Endodermal cell (in vitro differentiated cells): ENCODE measurements around the gene SLC19A1. TPM values are rescaled to one million over a fixed set of nuclear protein-coding genes. Genes with fewer than 3 reads are reported as not detected.
A peak's percentile ranks its signal among the peaks of the same experiment; 100 is the strongest.

Source experiments
- DNase-seq: peaks from one replicate; pipeline ENCODE4 v3.0.0-alpha.2; 2017
- H3K27ac ChIP-seq: 2 replicates; pipeline ENCODE4 v1.5.1; 2013; ENCODE audit warnings: mild to moderate bottlenecking, low read depth, low read length, moderate library complexity
- H3K27me3 ChIP-seq: 2 replicates; pipeline ENCODE4 v1.6.1; 2013; ENCODE audit warnings: mild to moderate bottlenecking, low read length, moderate library complexity; ENCODE audit not compliant: insufficient read depth, control insufficient read depth, poor library complexity, severe bottlenecking
- H3K36me3 ChIP-seq: 2 replicates; pipeline ENCODE4 v1.7.0; 2013; ENCODE audit warnings: mild to moderate bottlenecking, low read length, moderate library complexity; ENCODE audit not compliant: control insufficient read depth, insufficient read depth
- H3K4me1 ChIP-seq: one replicate; pipeline ENCODE4 v1.7.0; 2013; ENCODE audit warnings: low read length; ENCODE audit not compliant: control insufficient read depth, insufficient read depth
- H3K4me3 ChIP-seq: 2 replicates; pipeline ENCODE4 v1.5.1; 2013; ENCODE audit warnings: mild to moderate bottlenecking, low read length, moderate library complexity
- H3K9ac ChIP-seq: 2 replicates; pipeline ENCODE4 v1.6.1; 2013; ENCODE audit warnings: mild to moderate bottlenecking, low read length, moderate library complexity; ENCODE audit not compliant: poor library complexity, severe bottlenecking; ENCODE audit errors: extremely low read depth
- H3K9me3 ChIP-seq: 2 replicates; pipeline ENCODE4 v1.6.1; 2013; ENCODE audit warnings: mild to moderate bottlenecking, low read length, moderate library complexity; ENCODE audit not compliant: control insufficient read depth
- H3K27ac Mint-ChIP-seq: 2 replicates; pipeline ENCODE4 v1.8.0; 2020; ENCODE audit warnings: mixed read lengths
- H3K27me3 Mint-ChIP-seq: 2 replicates; pipeline ENCODE4 v1.8.0; 2021; ENCODE audit warnings: mild to moderate bottlenecking, mixed read lengths; ENCODE audit not compliant: insufficient read depth
- H3K36me3 Mint-ChIP-seq: 2 replicates; pipeline ENCODE4 v1.8.0; 2020; ENCODE audit warnings: low read depth, mixed read lengths
- H3K4me1 Mint-ChIP-seq: 2 replicates; pipeline ENCODE4 v1.8.0; 2020; ENCODE audit warnings: mixed read lengths
- H3K4me3 Mint-ChIP-seq: 2 replicates; pipeline ENCODE4 v1.8.0; 2020; ENCODE audit warnings: mild to moderate bottlenecking, moderate library complexity, mixed read lengths
- H3K9me3 Mint-ChIP-seq: 2 replicates; pipeline ENCODE4 v1.8.0; 2020; ENCODE audit warnings: mild to moderate bottlenecking, mixed read lengths
- WGBS, 2 experiments: methylation state at CpG; one replicate each; pipeline versions ENCODE4 v1.1.5 to v1.1.7; 2013; ENCODE audit warnings: missing lambda C conversion rate in 2 of 2, mixed read lengths in 1 of 2; ENCODE audit not compliant: insufficient coverage in 1 of 2, insufficient read length in 1 of 2; 5-methylcytosine and 5-hydroxymethylcytosine counted together
- total RNA-seq, 2 donors: library from RNA; stranded (reverse); fragmentation: NEBNext Ultra II Directional in 1 of 2; extraction: Animal tissue kit (Norgen Biotek cat#: 25700) in 1 of 2; gene quantifications; 2 replicates in 1 of 2; 3 replicates in 1 of 2; pipeline ENCODE4 v1.2.1, GENCODE V29; 2021
- TF ChIP-seq, protein P1 (sequence below): fragments of 200-600 bp; sonication (generic); conservative IDR thresholded peaks from 2 replicates; pipeline ENCODE4 v1.5.0; 2021; ENCODE audit warnings: antibody characterized with exemption, mild to moderate bottlenecking

Gene SLC19A1
- total RNA-seq, 2 donors from 2014 or later: 28.8 to 29.4 TPM

GRCh38 chr21:45555557-45556301, 13.5 kb upstream of the SLC19A1 start:
- H3K36me3 Mint-ChIP-seq: no peaks in the 10 kb centered on the region
- H3K9me3 ChIP-seq: no peaks in the 10 kb centered on the region
- H3K9me3 Mint-ChIP-seq: no peaks in the 10 kb centered on the region
- peaks cover 9% of the 10 kb centered on the region for H3K27me3 Mint-ChIP-seq
- no peaks in the 10 kb centered on the region for H3K4me1 Mint-ChIP-seq
- no peaks in the 10 kb centered on the region for H3K27me3 ChIP-seq
- peak overlapping the region; percentile 30 for H3K9ac ChIP-seq
- TF ChIP-seq, protein P1, sequence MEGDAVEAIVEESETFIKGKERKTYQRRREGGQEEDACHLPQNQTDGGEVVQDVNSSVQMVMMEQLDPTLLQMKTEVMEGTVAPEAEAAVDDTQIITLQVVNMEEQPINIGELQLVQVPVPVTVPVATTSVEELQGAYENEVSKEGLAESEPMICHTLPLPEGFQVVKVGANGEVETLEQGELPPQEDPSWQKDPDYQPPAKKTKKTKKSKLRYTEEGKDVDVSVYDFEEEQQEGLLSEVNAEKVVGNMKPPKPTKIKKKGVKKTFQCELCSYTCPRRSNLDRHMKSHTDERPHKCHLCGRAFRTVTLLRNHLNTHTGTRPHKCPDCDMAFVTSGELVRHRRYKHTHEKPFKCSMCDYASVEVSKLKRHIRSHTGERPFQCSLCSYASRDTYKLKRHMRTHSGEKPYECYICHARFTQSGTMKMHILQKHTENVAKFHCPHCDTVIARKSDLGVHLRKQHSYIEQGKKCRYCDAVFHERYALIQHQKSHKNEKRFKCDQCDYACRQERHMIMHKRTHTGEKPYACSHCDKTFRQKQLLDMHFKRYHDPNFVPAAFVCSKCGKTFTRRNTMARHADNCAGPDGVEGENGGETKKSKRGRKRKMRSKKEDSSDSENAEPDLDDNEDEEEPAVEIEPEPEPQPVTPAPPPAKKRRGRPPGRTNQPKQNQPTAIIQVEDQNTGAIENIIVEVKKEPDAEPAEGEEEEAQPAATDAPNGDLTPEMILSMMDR: peak; percentile 90
- no peaks in the 10 kb centered on the region for H3K36me3 ChIP-seq
- H3K27ac ChIP-seq: peak overlapping the region; percentile 49
- 1% methylated on average over 30 to 62 of the region's 62 CpGs for WGBS, 2 experiments
- no peaks in the 10 kb centered on the region for H3K4me1 ChIP-seq
- H3K4me3 ChIP-seq: peak overlapping the region; percentile 76
- peak overlapping the region; percentile 52 for H3K4me3 Mint-ChIP-seq
- DNase-seq: peak; percentile 96
- peak overlapping the region; percentile 83 for H3K27ac Mint-ChIP-seq

DNA sequence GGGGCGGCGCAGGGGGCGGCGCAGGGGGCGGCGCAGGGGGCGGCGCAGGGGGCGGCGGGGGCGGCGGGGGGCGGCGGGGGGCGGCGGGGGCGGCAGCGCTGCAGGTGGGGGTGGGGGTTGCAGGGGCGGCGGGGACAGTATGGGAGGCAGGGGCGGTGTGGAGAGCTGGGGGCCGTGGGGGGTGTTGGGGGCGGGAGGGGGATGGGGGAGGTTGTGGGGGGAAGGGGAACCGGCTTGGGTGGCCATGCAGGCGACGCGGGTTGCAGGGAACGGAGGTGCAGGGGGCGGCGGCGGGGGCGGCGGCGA, 13.0 kb upstream of the SLC19A1 start:
- H3K4me3 ChIP-seq: no peak overlapping the region
- no peak overlapping the region for H3K27ac Mint-ChIP-seq

DNA sequence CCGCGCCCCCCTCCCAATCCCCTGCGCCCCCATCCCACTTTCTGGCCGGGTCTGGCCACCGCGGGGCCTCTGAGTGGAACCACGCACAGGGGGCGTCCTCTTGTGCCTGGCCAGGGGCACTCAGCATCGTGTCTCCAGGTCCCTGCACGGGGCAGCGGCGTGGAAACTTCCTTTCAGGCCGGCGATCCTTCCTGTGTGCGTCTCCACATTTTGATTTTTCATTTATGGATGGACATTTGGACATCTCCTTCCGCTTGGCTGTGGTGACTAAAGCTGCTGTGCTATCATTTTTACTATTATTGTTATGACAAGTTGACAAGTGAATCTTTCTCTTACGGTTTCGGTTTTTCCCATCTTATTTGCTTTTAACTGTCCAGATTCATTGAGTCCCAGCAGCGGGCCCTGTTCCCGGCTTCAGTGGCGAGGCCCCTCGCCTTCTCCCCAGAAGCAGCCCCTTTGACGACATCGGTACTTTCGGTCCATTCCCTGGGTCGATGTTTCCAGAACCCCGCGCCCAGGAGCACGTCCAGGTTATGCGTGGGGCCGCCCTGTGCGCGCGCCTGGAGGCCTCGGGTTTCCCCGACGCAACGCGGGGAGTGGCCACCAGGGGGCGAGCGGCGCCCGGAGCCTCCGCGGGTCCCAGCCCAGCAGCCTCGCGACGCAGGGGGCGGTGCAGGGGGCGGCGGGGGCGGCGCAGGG, 12.4 kb upstream of the SLC19A1 start:
- H3K27ac Mint-ChIP-seq: no peak overlapping the region
- DNase-seq: peak; percentile 91
- no peaks in the 10 kb centered on the region for H3K4me1 Mint-ChIP-seq
- peak overlapping the region; percentile 50 for H3K4me3 Mint-ChIP-seq
- Histone ChIP-seq H3K4me1 (no peaks in the 10 kb centered on the region), H3K27me3 (no peaks in the 10 kb centered on the region), H3K4me3 (peak overlapping the region; percentile 81), H3K36me3 (no peaks in the 10 kb centered on the region), H3K27ac (no peak overlapping the region), H3K9me3 (no peaks in the 10 kb centered on the region), H3K9ac (peak overlapping the region; percentile 44)
- TF ChIP-seq, protein P1: peak; percentile 85
- H3K27me3 Mint-ChIP-seq: peaks cover 4% of the 10 kb centered on the region
- 8 to 9% methylated on average over 20 to 50 of the region's 53 CpGs for WGBS, 2 experiments
- H3K9me3 Mint-ChIP-seq: no peaks in the 10 kb centered on the region
- H3K36me3 Mint-ChIP-seq: no peaks in the 10 kb centered on the region

More for the DNA sequence above, 13.0 kb upstream of the SLC19A1 start:
- peaks cover 4% of the 10 kb centered on the region for H3K27me3 Mint-ChIP-seq
- Histone ChIP-seq H3K27ac (no peak overlapping the region), H3K9ac (no peak overlapping the region), H3K9me3 (no peaks in the 10 kb centered on the region), H3K27me3 (no peaks in the 10 kb centered on the region), H3K36me3 (no peaks in the 10 kb centered on the region), H3K4me1 (no peaks in the 10 kb centered on the region)
- WGBS, 2 experiments: 0% methylated on average over 10 of the region's 34 CpGs; no CpG with 5 or more reads in 1 of the 2 experiments
- no peak overlapping the region for H3K4me3 Mint-ChIP-seq
- H3K36me3 Mint-ChIP-seq: no peaks in the 10 kb centered on the region
- H3K9me3 Mint-ChIP-seq: no peaks in the 10 kb centered on the region
- no peaks in the 10 kb centered on the region for H3K4me1 Mint-ChIP-seq
- DNase-seq: no peak
- TF ChIP-seq, protein P1: no peak
